Caco-2 (cell line): Measurements from ENCODE around the gene WDR45. TPM values are rescaled to one million over a fixed set of nuclear protein-coding genes. Genes with fewer than 3 reads are reported as not detected.

ENCODE experiments used
- BruUV-seq: library from RNA; stranded (reverse); fragments of 400-500 nt; replicated peaks from 2 replicates; lab custom pipeline; 2021; lab: Mats Ljungman, UMichigan
- CTCF ChIA-PET: fragments of 300-600 bp; sonication (Branson Sonifier 250); formaldehyde crosslinking; loops from one replicate; lab custom pipeline; 2022; ENCODE audit warnings: antibody characterized with exemption; lab: Charles Lee
- POLR2A ChIA-PET: fragments of 300-600 bp; sonication (Branson Sonifier 250); formaldehyde crosslinking; loops from one replicate; lab custom pipeline; 2022; ENCODE audit warnings: antibody characterized with exemption; lab: Charles Lee
- DNase-seq, 2 experiments: peaks; one replicate each; pipeline versions ENCODE4 v3.0.0 to v3.0.0-alpha.2; 2020 to 2022
- H3K27me3 ChIP-seq: replicated peaks from 2 replicates; pipeline ENCODE4 v1.6.0; 2011; ENCODE audit warnings: low read length; ENCODE audit not compliant: control insufficient read depth, insufficient read depth
- H3K36me3 ChIP-seq: 2 replicates; pipeline ENCODE4 v1.5.1; 2011; ENCODE audit warnings: low read length; ENCODE audit not compliant: control insufficient read depth, insufficient read depth
- H3K4me1 ChIP-seq: fragments of 250-450 bp; sonication (Bioruptor Pico); 2 replicates; pipeline ENCODE4 v1.5.1; 2020; ENCODE audit warnings: mild to moderate bottlenecking
- H3K4me3 ChIP-seq: 2 replicates; pipeline ENCODE4 v1.5.1; 2011; ENCODE audit warnings: low read depth, mild to moderate bottlenecking, control low read depth, low read length
- H3K9me3 ChIP-seq: fragments of 250-450 bp; sonication (Bioruptor Pico); 2 replicates; pipeline ENCODE4 v1.5.1; 2020; ENCODE audit warnings: mild to moderate bottlenecking, moderate library complexity
- H3K27ac Mint-ChIP-seq: one replicate; pipeline ENCODE4 v1.8.0; 2022; ENCODE audit warnings: mixed read lengths; ENCODE audit not compliant: unreplicated experiment
- H3K27me3 Mint-ChIP-seq: one replicate; pipeline ENCODE4 v1.8.0; 2022; ENCODE audit warnings: mixed read lengths; ENCODE audit not compliant: insufficient read depth, unreplicated experiment
- H3K36me3 Mint-ChIP-seq: one replicate; pipeline ENCODE4 v1.8.0; 2022; ENCODE audit warnings: mild to moderate bottlenecking, mixed read lengths; ENCODE audit not compliant: insufficient read depth, unreplicated experiment
- H3K4me1 Mint-ChIP-seq: one replicate; pipeline ENCODE4 v1.8.0; 2022; ENCODE audit warnings: low read depth, mixed read lengths; ENCODE audit not compliant: unreplicated experiment
- H3K4me3 Mint-ChIP-seq: one replicate; pipeline ENCODE4 v1.8.0; 2022; ENCODE audit warnings: mild to moderate bottlenecking, moderate library complexity, mixed read lengths; ENCODE audit not compliant: unreplicated experiment
- H3K9me3 Mint-ChIP-seq: one replicate; pipeline ENCODE4 v1.8.0; 2022; ENCODE audit warnings: mixed read lengths; ENCODE audit not compliant: unreplicated experiment
- CTCF ChIP-seq, 2 experiments: fragments of 200-600 bp in 1 of 2; IDR thresholded peaks; 1 replicate in 1 of 2; 2 replicates in 1 of 2; pipeline versions ENCODE4 v1.5.1 to v1.8.0; 2011 to 2022; ENCODE audit warnings: antibody characterized with exemption in 1 of 2, control low read depth in 1 of 2, inconsistent platforms in 1 of 2, low read depth in 1 of 2, low read length in 1 of 2, mild to moderate bottlenecking in 1 of 2, moderate library complexity in 1 of 2; ENCODE audit not compliant: insufficient read depth in 1 of 2, severe bottlenecking in 1 of 2, unreplicated experiment in 1 of 2
- intact Hi-C: fragments of 100-400 bp; cut with micrococcal nuclease; formaldehyde crosslinking; loops from one replicate; pipeline ENCODE4 v1.10.0; 2022; ENCODE audit not compliant: unreplicated experiment
- total RNA-seq: library from RNA; stranded (reverse); gene quantifications from 2 replicates; pipeline ENCODE4 v1.2.3, GENCODE V29; 2022

Gene WDR45
- total RNA-seq, 1 experiment from 2014 or later = 28.6 TPM

- CTCF ChIA-PET = no interaction called here
- H3K36me3 ChIP-seq = no peaks in the 10 kb centered on the region
- intact Hi-C loops = no loop called here
- Mint-ChIP-seq H3K27me3 (no peaks in the 10 kb centered on the region), H3K36me3 (peaks cover 5% of the 10 kb centered on the region), H3K4me3 (peak overlapping the region; percentile 86), H3K9me3 (no peaks in the 10 kb centered on the region), H3K4me1 (peaks cover 24% of the 10 kb centered on the region), H3K27ac (peak overlapping the region; percentile 93)
- BruUV-seq = no TSS peak
- POLR2A ChIA-PET = no interaction called here
- H3K4me3 ChIP-seq = peak overlapping the region; percentile 69
- no peaks in the 10 kb centered on the region for H3K27me3 ChIP-seq
- no peak for DNase-seq
- no peaks in the 10 kb centered on the region for H3K9me3 ChIP-seq
- H3K4me1 ChIP-seq = no peaks in the 10 kb centered on the region
- TF ChIP-seq CTCF (IDR thresholded peaks at IDR 0.05; ENCODE audit: insufficient read depth in 1 of 2, low read depth in 1 of 2, low read length in 1 of 2, severe bottlenecking in 1 of 2, unreplicated experiment in 1 of 2) = no peak
Measured at GRCh38 chrX:49054073-49054762, 25.5 kb downstream of the WDR45 start.

- Mint-ChIP-seq H3K4me1 (peaks cover 24% of the 10 kb centered on the region), H3K27ac (peak overlapping the region; percentile 93), H3K27me3 (no peaks in the 10 kb centered on the region), H3K4me3 (peak overlapping the region; percentile 86), H3K9me3 (no peaks in the 10 kb centered on the region), H3K36me3 (peaks cover 5% of the 10 kb centered on the region)
- no TSS peak for BruUV-seq
- H3K27me3 ChIP-seq = no peaks in the 10 kb centered on the region
- ChIA-PET CTCF (interaction anchor here (0.9 kb wide), 1 partner anchor 14 kb away, joined by 6 read pairs; no protein-coding TSS in a partner anchor), POLR2A (interaction anchor here (0.6 to 1.0 kb wide), 3 partner anchors 10 to 19 kb away, joined by 3 to 4 read pairs (median 3); no protein-coding TSS in a partner anchor)
- H3K4me3 ChIP-seq = peak overlapping the region; percentile 69
- peak; percentile 73 to 80 for DNase-seq
- intact Hi-C loops = no loop called here
- TF ChIP-seq CTCF (IDR thresholded peaks at IDR 0.05; ENCODE audit: insufficient read depth in 1 of 2, low read depth in 1 of 2, low read length in 1 of 2, severe bottlenecking in 1 of 2, unreplicated experiment in 1 of 2) = no peak
- no peaks in the 10 kb centered on the region for H3K4me1 ChIP-seq
- no peaks in the 10 kb centered on the region for H3K36me3 ChIP-seq
- no peaks in the 10 kb centered on the region for H3K9me3 ChIP-seq
Measured at GRCh38 chrX:49053223-49054072, 26.2 kb downstream of the WDR45 start.

DNA sequence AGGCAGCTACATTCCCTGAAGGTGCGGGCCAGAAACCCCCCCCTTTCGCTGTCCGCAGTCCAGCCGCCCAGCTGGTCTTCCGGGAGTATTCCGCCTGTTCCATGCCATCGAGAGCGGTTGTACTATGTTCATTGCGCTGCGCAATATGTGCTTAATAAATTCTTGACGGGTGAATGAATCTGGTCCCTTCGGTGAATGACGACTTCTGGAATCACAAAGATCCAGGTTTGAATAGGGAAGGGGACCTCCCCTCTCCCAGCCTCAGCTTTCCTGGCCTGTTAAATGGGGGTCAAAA lies 35.8 kb downstream of the WDR45 start:
- H3K4me3 ChIP-seq = peak overlapping the region; percentile 29
- no peaks in the 10 kb centered on the region for H3K27me3 ChIP-seq
- H3K9me3 ChIP-seq = no peaks in the 10 kb centered on the region
- Mint-ChIP-seq H3K4me3 (peak overlapping the region; percentile 88), H3K27ac (peak overlapping the region; percentile 95), H3K27me3 (no peaks in the 10 kb centered on the region), H3K36me3 (peaks cover 26% of the 10 kb centered on the region), H3K9me3 (no peaks in the 10 kb centered on the region), H3K4me1 (peaks cover 7% of the 10 kb centered on the region)
- no peak for TF ChIP-seq CTCF (IDR thresholded peaks at IDR 0.05; ENCODE audit: insufficient read depth in 1 of 2, low read depth in 1 of 2, low read length in 1 of 2, severe bottlenecking in 1 of 2, unreplicated experiment in 1 of 2)
- POLR2A ChIA-PET = interaction anchor here (0.8 to 1.2 kb wide), 3 partner anchors 9 to 147 kb away, joined by 3 to 14 read pairs (median 11); no protein-coding TSS in a partner anchor
- H3K4me1 ChIP-seq = peaks cover 16% of the 10 kb centered on the region
- CTCF ChIA-PET = interaction anchor here (0.6 to 2.1 kb wide), 4 partner anchors 16 to 112 kb away, joined by 3 to 5 read pairs (median 4); no protein-coding TSS in a partner anchor
- BruUV-seq = TSS peak; percentile 46
- H3K36me3 ChIP-seq = no peaks in the 10 kb centered on the region
- intact Hi-C loops = loop anchor here (1.0 to 10.0 kb wide), 7 partner anchors 30 to 147 kb away; partner anchors contain the start of genes GRIPAP1, PIM2, PQBP1 and PRAF2
- no peak for DNase-seq
